ENCODE measurements around the gene LHFPL5.

LHFPL5 gene

GRCh38 chr6:35790683-35791082, 14.5 kb upstream of the LHFPL5 start:
- in situ Hi-C loops (cut with HindIII; ENCODE audit: low sequenced_read_pairs): no loop called here

GRCh38 chr6:35794536-35795452, 10.4 kb upstream of the LHFPL5 start:
- in situ Hi-C loops (cut with HindIII; ENCODE audit: low sequenced_read_pairs): loop anchor here (5.0 kb wide), 3 partner anchors 42 to 92 kb away; no protein-coding TSS in a partner anchor

- in situ Hi-C loops (cut with HindIII; ENCODE audit: low sequenced_read_pairs): loop anchor here (5.0 kb wide), 3 partner anchors 43 to 93 kb away; no protein-coding TSS in a partner anchor
These were observed 9.6 kb upstream of the LHFPL5 start for GRCh38 chr6:35795453-35796071.

- in situ Hi-C loops (cut with HindIII; ENCODE audit: low sequenced_read_pairs): loop anchor here (5.0 kb wide), 3 partner anchors 44 to 94 kb away; no protein-coding TSS in a partner anchor
These were observed 8.9 kb upstream of the LHFPL5 start for GRCh38 chr6:35796236-35796635.

- in situ Hi-C loops (cut with HindIII; ENCODE audit: low sequenced_read_pairs): loop anchor here (5.0 kb wide), 3 partner anchors 46 to 96 kb away; no protein-coding TSS in a partner anchor
These were observed 7.2 kb upstream of the LHFPL5 start for GRCh38 chr6:35797837-35798526.

- in situ Hi-C loops (cut with HindIII; ENCODE audit: low sequenced_read_pairs): loop anchor here (5.0 kb wide), 3 partner anchors 46 to 96 kb away; no protein-coding TSS in a partner anchor
These were observed 6.4 kb upstream of the LHFPL5 start for GRCh38 chr6:35798706-35799105.

- in situ Hi-C loops (cut with HindIII; ENCODE audit: low sequenced_read_pairs): no loop called here
These were observed 4.0 kb upstream of the LHFPL5 start for GRCh38 chr6:35801148-35801547.

- in situ Hi-C loops (cut with HindIII; ENCODE audit: low sequenced_read_pairs): no loop called here
These were observed 3.5 kb downstream of the LHFPL5 start for GRCh38 chr6:35808688-35809087.

GRCh38 chr6:35809809-35810208, 4.7 kb downstream of the LHFPL5 start:
- in situ Hi-C loops (cut with HindIII; ENCODE audit: low sequenced_read_pairs): no loop called here

GRCh38 chr6:35810971-35811698, 6.0 kb downstream of the LHFPL5 start:
- in situ Hi-C loops (cut with HindIII; ENCODE audit: low sequenced_read_pairs): no loop called here

GRCh38 chr6:35811699-35811995, 6.5 kb downstream of the LHFPL5 start:
- in situ Hi-C loops (cut with HindIII; ENCODE audit: low sequenced_read_pairs): no loop called here

- in situ Hi-C loops (cut with HindIII; ENCODE audit: low sequenced_read_pairs): no loop called here
These were observed 12.4 kb downstream of the LHFPL5 start for GRCh38 chr6:35817515-35817914.

GRCh38 chr6:35823601-35824000, 18.4 kb downstream of the LHFPL5 start:
- in situ Hi-C loops (cut with HindIII; ENCODE audit: low sequenced_read_pairs): no loop called here

- in situ Hi-C loops (cut with HindIII; ENCODE audit: low sequenced_read_pairs): no loop called here
These were observed 19.5 kb downstream of the LHFPL5 start for GRCh38 chr6:35824552-35825192.

GRCh38 chr6:35829306-35829705, 24.2 kb downstream of the LHFPL5 start:
- in situ Hi-C loops (cut with HindIII; ENCODE audit: low sequenced_read_pairs): no loop called here

- in situ Hi-C loops (cut with HindIII; ENCODE audit: low sequenced_read_pairs): no loop called here
These were observed 26.3 kb downstream of the LHFPL5 start for GRCh38 chr6:35831257-35832007.

- in situ Hi-C loops (cut with HindIII; ENCODE audit: low sequenced_read_pairs): no loop called here
These were observed 28.4 kb downstream of the LHFPL5 start for GRCh38 chr6:35833536-35833935.

- in situ Hi-C loops (cut with HindIII; ENCODE audit: low sequenced_read_pairs): no loop called here
These were observed 33.9 kb downstream of the LHFPL5 start for GRCh38 chr6:35839019-35839418.

- in situ Hi-C loops (cut with HindIII; ENCODE audit: low sequenced_read_pairs): no loop called here
These were observed 37.2 kb downstream of the LHFPL5 start for GRCh38 chr6:35842381-35842780.

GRCh38 chr6:35844290-35844689, 39.1 kb downstream of the LHFPL5 start:
- in situ Hi-C loops (cut with HindIII; ENCODE audit: low sequenced_read_pairs): no loop called here

Data from endothelial cell of hepatic sinusoid (primary cell).